Loucy (cell line): ENCODE data around the gene STON2.

Source experiments
- EZH2phosphoT487 ChIP-seq: fragments of 200-600 bp; IDR thresholded peaks from 2 replicates; pipeline ENCODE4 v1.6.1; 2018; ENCODE audit warnings: antibody characterized with exemption, mild to moderate bottlenecking, moderate library complexity, borderline replicate concordance
- TF ChIP-seq, protein P1 (sequence below): fragments of 200-600 bp; sonication (generic); conservative IDR thresholded peaks from 2 replicates; pipeline ENCODE4 v1.5.1; 2014; ENCODE audit warnings: mild to moderate bottlenecking, antibody characterized with exemption, low read length

- TF ChIP-seq, protein P1, sequence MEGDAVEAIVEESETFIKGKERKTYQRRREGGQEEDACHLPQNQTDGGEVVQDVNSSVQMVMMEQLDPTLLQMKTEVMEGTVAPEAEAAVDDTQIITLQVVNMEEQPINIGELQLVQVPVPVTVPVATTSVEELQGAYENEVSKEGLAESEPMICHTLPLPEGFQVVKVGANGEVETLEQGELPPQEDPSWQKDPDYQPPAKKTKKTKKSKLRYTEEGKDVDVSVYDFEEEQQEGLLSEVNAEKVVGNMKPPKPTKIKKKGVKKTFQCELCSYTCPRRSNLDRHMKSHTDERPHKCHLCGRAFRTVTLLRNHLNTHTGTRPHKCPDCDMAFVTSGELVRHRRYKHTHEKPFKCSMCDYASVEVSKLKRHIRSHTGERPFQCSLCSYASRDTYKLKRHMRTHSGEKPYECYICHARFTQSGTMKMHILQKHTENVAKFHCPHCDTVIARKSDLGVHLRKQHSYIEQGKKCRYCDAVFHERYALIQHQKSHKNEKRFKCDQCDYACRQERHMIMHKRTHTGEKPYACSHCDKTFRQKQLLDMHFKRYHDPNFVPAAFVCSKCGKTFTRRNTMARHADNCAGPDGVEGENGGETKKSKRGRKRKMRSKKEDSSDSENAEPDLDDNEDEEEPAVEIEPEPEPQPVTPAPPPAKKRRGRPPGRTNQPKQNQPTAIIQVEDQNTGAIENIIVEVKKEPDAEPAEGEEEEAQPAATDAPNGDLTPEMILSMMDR = no peak
- no peak for TF ChIP-seq EZH2phosphoT487
These were observed 49.0 kb upstream of the STON2 start for GRCh38 chr14:81449114-81449513.
